ENCODE data around the gene RPUSD4.

The RPUSD4 gene

GRCh38 chr11:126154691-126155090, 56.8 kb downstream of the RPUSD4 start:
- TF ChIP-seq CTCF (conservative IDR thresholded peaks at IDR 0.05; ENCODE audit: control insufficient read depth, insufficient read depth, low read depth, low read length) = no peak
- H3K4me3 ChIP-seq (ENCODE audit: control insufficient read depth, low read depth, low read length) = no peak overlapping the region
- DNase-seq (ENCODE audit: low read depth) = no peak

DNA sequence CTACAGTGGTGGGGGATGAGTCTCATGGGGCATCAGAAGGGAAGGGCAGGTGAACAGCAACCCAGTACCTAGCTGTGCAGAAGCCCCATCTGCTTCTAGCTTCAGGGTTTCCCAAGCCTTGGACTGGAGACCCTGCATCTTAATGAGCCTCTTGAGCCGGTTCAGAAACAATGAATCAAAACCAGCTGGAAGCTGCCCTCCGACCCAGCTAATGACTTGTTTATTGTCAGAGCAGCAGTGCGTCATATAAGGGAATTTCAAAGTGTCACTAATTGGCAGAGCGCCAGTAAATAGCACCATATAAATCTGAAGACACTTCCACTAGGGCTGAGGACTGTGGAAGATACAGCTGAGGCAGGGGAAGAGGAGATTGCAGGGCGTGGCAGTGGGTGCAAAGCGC, 57.5 kb downstream of the RPUSD4 start:
- no peak for TF ChIP-seq CTCF (conservative IDR thresholded peaks at IDR 0.05; ENCODE audit: control insufficient read depth, insufficient read depth, low read depth, low read length)
- DNase-seq (ENCODE audit: low read depth) = peak; percentile 64
- no peak overlapping the region for H3K4me3 ChIP-seq (ENCODE audit: control insufficient read depth, low read depth, low read length)

DNA sequence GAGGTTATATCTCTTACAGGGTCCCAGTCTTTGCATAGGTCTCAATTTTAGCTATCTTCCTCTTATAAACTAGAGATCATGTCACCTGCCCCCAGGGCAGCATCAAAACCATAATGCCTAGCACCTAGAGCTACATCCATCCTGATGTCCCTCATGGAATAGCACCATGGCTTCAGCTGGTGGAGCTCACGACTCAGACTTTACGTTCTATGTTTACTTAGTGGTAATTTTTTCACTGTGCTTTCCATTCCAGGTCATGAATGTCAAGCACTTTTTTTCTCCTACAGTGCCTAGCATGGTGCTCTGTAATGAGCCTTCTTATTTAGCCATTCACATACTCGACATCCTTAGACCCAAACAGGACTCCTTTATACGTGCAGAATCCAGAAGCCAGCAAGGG, 58.4 kb downstream of the RPUSD4 start:
- no peak overlapping the region for H3K4me3 ChIP-seq (ENCODE audit: control insufficient read depth, low read depth, low read length)
- no peak for TF ChIP-seq CTCF (conservative IDR thresholded peaks at IDR 0.05; ENCODE audit: control insufficient read depth, insufficient read depth, low read depth, low read length)
- DNase-seq (ENCODE audit: low read depth) = no peak

- no peak for TF ChIP-seq CTCF (conservative IDR thresholded peaks at IDR 0.05; ENCODE audit: control insufficient read depth, insufficient read depth, low read depth, low read length)
- no peak for DNase-seq (ENCODE audit: low read depth)
- no peak overlapping the region for H3K4me3 ChIP-seq (ENCODE audit: control insufficient read depth, low read depth, low read length)
Measured at GRCh38 chr11:126152586-126152985, 58.9 kb downstream of the RPUSD4 start.

DNA sequence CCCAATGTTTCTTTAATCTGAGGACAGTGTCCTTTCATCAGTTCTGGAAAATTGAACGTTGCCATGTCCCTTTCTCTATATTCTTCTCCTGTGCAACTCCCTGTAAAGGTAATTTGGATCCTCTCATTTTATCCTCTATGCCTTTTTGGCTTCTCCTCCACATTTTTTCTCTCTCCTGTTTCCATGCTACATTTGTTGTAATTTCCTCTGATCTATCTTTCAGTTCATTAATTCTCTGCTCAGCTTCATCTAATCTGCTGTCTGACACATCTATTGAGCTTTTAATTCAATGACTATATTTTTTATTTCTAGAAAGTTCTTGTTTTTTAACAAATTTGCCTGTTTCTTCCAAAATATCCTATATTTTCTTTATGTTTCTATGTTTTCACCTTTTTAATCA, 59.3 kb downstream of the RPUSD4 start:
- no peak overlapping the region for H3K4me3 ChIP-seq (ENCODE audit: control insufficient read depth, low read depth, low read length)
- no peak for TF ChIP-seq CTCF (conservative IDR thresholded peaks at IDR 0.05; ENCODE audit: control insufficient read depth, insufficient read depth, low read depth, low read length)
- no peak for DNase-seq (ENCODE audit: low read depth)
